Measurements from ENCODE around the gene ZZZ3.

Gene ZZZ3

DNA sequence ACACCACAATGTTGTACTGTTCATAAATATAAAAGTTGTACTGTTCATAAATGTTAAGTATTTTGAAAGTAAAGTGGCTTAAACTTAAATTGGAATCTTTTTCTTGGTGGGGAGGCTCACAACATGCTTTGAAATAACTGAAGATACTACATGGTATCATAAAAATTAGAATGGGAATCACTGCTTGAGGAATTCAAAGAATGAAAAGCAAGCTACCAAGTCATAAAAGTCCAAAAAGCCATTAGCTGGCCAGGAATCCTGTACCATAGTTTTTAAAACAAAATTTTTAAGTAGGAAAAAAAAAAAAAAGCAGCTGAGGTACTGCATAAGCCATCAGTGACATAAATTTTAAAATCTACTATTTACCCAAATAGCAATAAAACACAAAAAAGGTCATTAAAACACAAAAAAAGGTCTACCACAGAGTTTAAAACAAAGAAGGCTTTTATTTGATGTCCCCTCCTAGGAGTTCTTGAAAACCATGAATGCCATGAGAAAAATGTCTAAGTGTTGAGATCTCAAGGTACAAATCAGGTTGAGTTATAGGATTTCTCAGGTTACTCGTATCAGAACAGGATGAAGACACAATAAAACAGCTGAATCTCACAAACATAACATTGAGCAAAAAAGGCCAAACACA is 8.6 kb downstream of the ZZZ3 start:
- peaks cover 100% of the 10 kb centered on the region for H3K79me2 ChIP-seq (ENCODE audit: insufficient read depth, low read length)

DNA sequence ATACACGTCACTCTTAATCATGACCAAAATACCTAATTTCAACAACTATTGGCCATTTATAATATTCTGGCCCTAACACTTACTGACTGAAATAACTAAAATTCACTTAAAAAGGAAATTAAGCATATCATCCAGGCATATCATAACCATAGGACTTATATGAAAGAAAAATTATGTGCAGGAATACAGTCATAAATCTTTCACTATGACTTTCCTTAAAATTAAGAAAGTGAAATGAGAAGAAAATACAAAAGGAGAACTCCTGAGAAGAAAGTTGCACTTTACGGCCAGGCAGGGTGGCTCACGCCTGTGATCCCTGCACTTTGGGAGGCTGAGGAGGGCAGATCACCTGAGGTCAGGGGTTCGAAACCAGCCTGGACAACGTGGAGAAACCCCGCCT is 9.4 kb downstream of the ZZZ3 start:
- Histone ChIP-seq H3F3A (ENCODE audit: low read depth) (no peaks in the 10 kb centered on the region), H3K4me2 (ENCODE audit: low read depth, low read length, poor library complexity, severe bottlenecking) (no peak overlapping the region), H3K9ac (ENCODE audit: low read depth, low read length, poor library complexity, severe bottlenecking) (no peak overlapping the region), H3K9me2 (replicated peaks; ENCODE audit: low read depth, low read length) (no peaks in the 10 kb centered on the region), H2AFZ (ENCODE audit: low read length) (no peak overlapping the region), H4K20me1 (ENCODE audit: insufficient read depth, low read length, poor library complexity, severe bottlenecking) (peaks cover 91% of the 10 kb centered on the region), H3K27me3 (ENCODE audit: insufficient read depth, low read length, poor library complexity, severe bottlenecking) (no peaks in the 10 kb centered on the region), H3K79me2 (ENCODE audit: insufficient read depth, low read length) (peaks cover 100% of the 10 kb centered on the region), H3K9me3 (ENCODE audit: insufficient read depth, low read depth, low read length) (no peaks in the 10 kb centered on the region), H3K4me1 (ENCODE audit: insufficient read depth, low read length, poor library complexity, severe bottlenecking) (peaks cover 12% of the 10 kb centered on the region), H3K36me3 (ENCODE audit: insufficient read depth, low read length) (no peaks in the 10 kb centered on the region), H3K4me3 (ENCODE audit: low read length, poor library complexity, severe bottlenecking) (no peak overlapping the region)
- TF ChIP-seq, protein P1, sequence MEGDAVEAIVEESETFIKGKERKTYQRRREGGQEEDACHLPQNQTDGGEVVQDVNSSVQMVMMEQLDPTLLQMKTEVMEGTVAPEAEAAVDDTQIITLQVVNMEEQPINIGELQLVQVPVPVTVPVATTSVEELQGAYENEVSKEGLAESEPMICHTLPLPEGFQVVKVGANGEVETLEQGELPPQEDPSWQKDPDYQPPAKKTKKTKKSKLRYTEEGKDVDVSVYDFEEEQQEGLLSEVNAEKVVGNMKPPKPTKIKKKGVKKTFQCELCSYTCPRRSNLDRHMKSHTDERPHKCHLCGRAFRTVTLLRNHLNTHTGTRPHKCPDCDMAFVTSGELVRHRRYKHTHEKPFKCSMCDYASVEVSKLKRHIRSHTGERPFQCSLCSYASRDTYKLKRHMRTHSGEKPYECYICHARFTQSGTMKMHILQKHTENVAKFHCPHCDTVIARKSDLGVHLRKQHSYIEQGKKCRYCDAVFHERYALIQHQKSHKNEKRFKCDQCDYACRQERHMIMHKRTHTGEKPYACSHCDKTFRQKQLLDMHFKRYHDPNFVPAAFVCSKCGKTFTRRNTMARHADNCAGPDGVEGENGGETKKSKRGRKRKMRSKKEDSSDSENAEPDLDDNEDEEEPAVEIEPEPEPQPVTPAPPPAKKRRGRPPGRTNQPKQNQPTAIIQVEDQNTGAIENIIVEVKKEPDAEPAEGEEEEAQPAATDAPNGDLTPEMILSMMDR (conservative IDR thresholded peaks at IDR 0.05; ENCODE audit: low read length), result no peak

More for the DNA sequence above, 8.6 kb downstream of the ZZZ3 start:
- Histone ChIP-seq H3K4me3 (ENCODE audit: low read length, poor library complexity, severe bottlenecking) (no peak overlapping the region), H3K4me1 (ENCODE audit: insufficient read depth, low read length, poor library complexity, severe bottlenecking) (peaks cover 19% of the 10 kb centered on the region), H4K20me1 (ENCODE audit: insufficient read depth, low read length, poor library complexity, severe bottlenecking) (peaks cover 91% of the 10 kb centered on the region), H2AFZ (ENCODE audit: low read length) (no peak overlapping the region), H3K9ac (ENCODE audit: low read depth, low read length, poor library complexity, severe bottlenecking) (no peak overlapping the region), H3K9me2 (replicated peaks; ENCODE audit: low read depth, low read length) (no peaks in the 10 kb centered on the region), H3K36me3 (ENCODE audit: insufficient read depth, low read length) (no peaks in the 10 kb centered on the region), H3K9me3 (ENCODE audit: insufficient read depth, low read depth, low read length) (no peaks in the 10 kb centered on the region), H3K4me2 (ENCODE audit: low read depth, low read length, poor library complexity, severe bottlenecking) (no peak overlapping the region), H3F3A (ENCODE audit: low read depth) (no peaks in the 10 kb centered on the region), H3K27me3 (ENCODE audit: insufficient read depth, low read length, poor library complexity, severe bottlenecking) (no peaks in the 10 kb centered on the region)
- TF ChIP-seq, protein P1 (conservative IDR thresholded peaks at IDR 0.05; ENCODE audit: low read length), result no peak
- no peak for TF ChIP-seq EZH2phosphoT487 (IDR thresholded peaks at IDR 0.05; ENCODE audit: borderline replicate concordance)

DNA sequence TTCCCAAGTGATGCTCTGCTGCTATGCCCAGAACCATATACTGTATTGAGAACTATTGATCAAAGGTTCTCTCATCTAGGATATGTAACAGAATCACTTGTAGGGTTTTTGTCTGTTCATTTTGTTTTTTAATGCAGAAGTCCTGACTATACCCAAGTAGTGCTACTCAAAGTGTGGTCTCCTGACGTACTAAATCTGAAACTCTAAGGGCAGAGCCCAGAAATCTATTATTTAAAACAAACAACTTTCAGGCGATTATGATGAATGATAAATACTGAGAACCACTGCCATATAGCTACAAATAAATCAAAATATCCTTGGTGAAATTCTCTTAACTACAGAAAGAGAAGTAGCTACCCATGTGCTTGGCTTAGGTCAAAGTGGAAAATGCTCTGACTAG is 10.1 kb downstream of the ZZZ3 start:
- no peak overlapping the region for H3K4me2 ChIP-seq (ENCODE audit: low read depth, low read length, poor library complexity, severe bottlenecking)

More for the DNA sequence above, 10.1 kb downstream of the ZZZ3 start:
- H3K27me3 ChIP-seq (ENCODE audit: insufficient read depth, low read length, poor library complexity, severe bottlenecking), result no peaks in the 10 kb centered on the region
- H3K9me3 ChIP-seq (ENCODE audit: insufficient read depth, low read depth, low read length), result no peaks in the 10 kb centered on the region
- H4K20me1 ChIP-seq (ENCODE audit: insufficient read depth, low read length, poor library complexity, severe bottlenecking), result peaks cover 87% of the 10 kb centered on the region
- H3K36me3 ChIP-seq (ENCODE audit: insufficient read depth, low read length), result no peaks in the 10 kb centered on the region
- H3K79me2 ChIP-seq (ENCODE audit: insufficient read depth, low read length), result peaks cover 99% of the 10 kb centered on the region
- no peaks in the 10 kb centered on the region for H3F3A ChIP-seq (ENCODE audit: low read depth)
- no peak overlapping the region for H2AFZ ChIP-seq (ENCODE audit: low read length)
- peaks cover 9% of the 10 kb centered on the region for H3K4me1 ChIP-seq (ENCODE audit: insufficient read depth, low read length, poor library complexity, severe bottlenecking)
- H3K9me2 ChIP-seq (replicated peaks; ENCODE audit: low read depth, low read length), result no peaks in the 10 kb centered on the region
- no peak for TF ChIP-seq EZH2phosphoT487 (IDR thresholded peaks at IDR 0.05; ENCODE audit: borderline replicate concordance)
- TF ChIP-seq, protein P1 (conservative IDR thresholded peaks at IDR 0.05; ENCODE audit: low read length), result no peak
- H3K4me3 ChIP-seq (ENCODE audit: low read length, poor library complexity, severe bottlenecking), result no peak overlapping the region
- no peak overlapping the region for H3K9ac ChIP-seq (ENCODE audit: low read depth, low read length, poor library complexity, severe bottlenecking)
